ENCODE results near the gene ARRB1. TPM values are rescaled to one million over a fixed set of nuclear protein-coding genes. Genes with fewer than 3 reads are reported as not detected.

Gene ARRB1
- total and polyA plus RNA-seq, 9 of the 15 experiments (the other 6 are each of a cell fraction or from before 2014, with no cell fraction given) = 6.6 to 45.4 (median 28.5) TPM

GRCh38 chr11:75399344-75400145, 48.1 kb upstream of the ARRB1 start, which contains the start of gene RPS3 (continued):
- TF ChIP-seq MECOM (CRISPR knock-in tag; IDR thresholded peaks at IDR 0.05) (0 out of 2 replicates have a peak, but pooled peaks have one; percentile 19), ZNF146 (CRISPR knock-in tag; IDR thresholded peaks at IDR 0.05; ENCODE audit: unreplicated experiment) (no peak), RERE (CRISPR knock-in tag; IDR thresholded peaks at IDR 0.05; ENCODE audit: borderline replicate concordance) (no peak), KDM4B (IDR thresholded peaks at IDR 0.05; ENCODE audit: borderline replicate concordance in 2 of 2, low read depth in 1 of 2) (peak in 1 of 2 experiments; percentile 92; a peak in 2 of 4 replicates), CREB3L1 (IDR thresholded peaks at IDR 0.05; ENCODE audit: borderline replicate concordance, low read depth) (peak; percentile 71), SIN3A (IDR thresholded peaks at IDR 0.05; ENCODE audit: borderline replicate concordance in 2 of 2, control insufficient read depth in 1 of 2, low read depth in 2 of 2, low read length in 2 of 2) (peak; percentile 57 to 69; a peak in 3 of 4 replicates), NR2F6 (CRISPR knock-in tag; IDR thresholded peaks at IDR 0.05) (no peak; the same call in 1 of the 2 replicates), HINFP (tag; conservative IDR thresholded peaks at IDR 0.05; ENCODE audit: low read depth) (no peak), FOXP1 (CRISPR knock-in tag; IDR thresholded peaks at IDR 0.05) (peak; percentile 85), ZNF395 (CRISPR knock-in tag; IDR thresholded peaks at IDR 0.05) (peak; percentile 62; the same call in 1 of the 2 replicates), ZBTB9 (CRISPR knock-in tag; IDR thresholded peaks at IDR 0.05) (no peak)
